GM12892 (cell line): ENCODE data around the gene DENND4C.

Experiments
- POLR2A ChIP-seq: IDR thresholded peaks from 2 replicates; pipeline ENCODE4 v1.6.1; 2011; ENCODE audit warnings: low read depth, low read length, control low read depth
- POLR2AphosphoS5 ChIP-seq: IDR thresholded peaks from 2 replicates; pipeline ENCODE4 v1.6.1; 2011; ENCODE audit warnings: low read depth, low read length, control low read depth

DNA sequence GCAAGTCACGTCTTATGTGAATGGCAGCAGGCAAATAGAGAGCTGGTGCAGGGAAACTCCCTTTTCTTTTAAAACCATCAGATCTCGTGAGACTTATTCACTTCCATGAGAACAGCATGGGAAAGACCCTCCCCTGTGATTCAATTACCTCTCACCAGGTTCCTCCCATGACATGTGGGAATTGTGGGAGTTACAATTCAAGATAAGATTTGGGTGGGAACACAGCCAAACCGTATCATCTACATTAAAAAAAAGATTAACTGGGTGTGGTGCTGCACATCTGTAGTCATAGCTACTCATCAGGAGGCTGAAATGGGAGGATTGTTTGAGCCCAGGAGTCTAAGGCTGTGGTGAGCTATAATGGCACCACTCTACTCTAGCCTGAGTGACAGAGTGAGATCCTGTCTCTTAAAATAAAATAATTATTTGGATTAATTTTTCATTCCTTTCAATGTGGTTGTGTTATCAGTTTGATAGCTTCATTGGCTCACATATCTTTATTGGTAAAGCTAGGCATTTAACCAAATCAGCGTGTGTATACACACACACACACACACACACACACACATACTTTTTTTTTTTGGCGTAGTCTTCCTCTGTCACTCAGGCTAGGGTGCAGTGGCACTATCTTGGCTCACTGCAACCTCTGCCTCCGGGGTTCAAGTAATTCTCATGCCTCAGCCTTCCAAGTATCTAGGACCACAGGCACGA is 21.8 kb downstream of the DENND4C start:
- no peak for TF ChIP-seq POLR2A
- no peak for TF ChIP-seq POLR2AphosphoS5
